Effector memory CD4-positive, alpha-beta T cell (primary cell): ENCODE measurements around the gene CZIB.
A peak's percentile ranks its signal among the peaks of the same experiment; 100 is the strongest.
"Not testable (repeated sequence)": the region's sequence is repeated elsewhere in the genome, so short reads cannot be mapped to it uniquely, and the experiment has no call there.

Source experiments
- DNase-seq, 3 donors: peaks; one replicate each; pipeline ENCODE4 v3.0.0-alpha.2; 2020
- H3K27ac ChIP-seq: 2 replicates; pipeline ENCODE4 v1.7.0; 2013; ENCODE audit warnings: mild to moderate bottlenecking, low read length, moderate library complexity; ENCODE audit not compliant: insufficient read depth, poor library complexity, severe bottlenecking
- H3K27me3 ChIP-seq: replicated peaks from 2 replicates; pipeline ENCODE4 v1.7.0; 2013; ENCODE audit warnings: mild to moderate bottlenecking, low read length; ENCODE audit not compliant: insufficient read depth, control insufficient read depth, poor library complexity, severe bottlenecking
- H3K36me3 ChIP-seq: 2 replicates; pipeline ENCODE4 v1.7.0; 2013; ENCODE audit warnings: mild to moderate bottlenecking, low read length, moderate library complexity; ENCODE audit not compliant: control insufficient read depth, insufficient read depth
- H3K4me1 ChIP-seq: 2 replicates; pipeline ENCODE4 v1.7.0; 2013; ENCODE audit warnings: low read length, mild to moderate bottlenecking; ENCODE audit not compliant: control insufficient read depth, insufficient read depth, poor library complexity, severe bottlenecking
- H3K4me3 ChIP-seq: 2 replicates; pipeline ENCODE4 v1.7.0; 2013; ENCODE audit warnings: low read length, low read depth, mild to moderate bottlenecking; ENCODE audit not compliant: insufficient read depth, poor library complexity, severe bottlenecking
- H3K9me3 ChIP-seq: 2 replicates; pipeline ENCODE4 v1.7.0; 2013; ENCODE audit warnings: mild to moderate bottlenecking, low read length, moderate library complexity; ENCODE audit not compliant: control insufficient read depth

The CZIB gene

DNA sequence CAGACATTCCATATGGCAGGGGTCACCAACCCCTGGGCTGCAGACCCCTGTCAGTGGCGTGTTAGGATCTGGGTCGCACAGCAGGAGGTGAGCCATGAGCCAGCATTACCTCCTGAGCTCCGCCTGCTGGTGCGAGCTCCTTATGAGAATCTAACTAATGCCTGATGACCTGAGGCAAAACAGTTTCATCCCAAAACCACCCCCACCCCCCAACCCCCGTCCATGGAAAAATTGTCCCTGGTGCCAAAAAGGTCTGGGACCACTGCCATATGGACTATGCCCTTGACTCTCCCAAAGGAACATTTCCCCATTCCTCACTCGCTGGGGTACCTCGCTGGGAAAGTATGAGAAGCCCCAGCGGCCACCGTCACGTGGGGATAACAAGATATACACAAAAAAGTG lies 30.2 kb downstream of the CZIB start:
- Histone ChIP-seq H3K4me3 (no peak overlapping the region), H3K9me3 (no peaks in the 10 kb centered on the region), H3K4me1 (no peaks in the 10 kb centered on the region), H3K36me3 (no peaks in the 10 kb centered on the region), H3K27ac (no peak overlapping the region), H3K27me3 (no peaks in the 10 kb centered on the region)
- no peak for DNase-seq

DNA sequence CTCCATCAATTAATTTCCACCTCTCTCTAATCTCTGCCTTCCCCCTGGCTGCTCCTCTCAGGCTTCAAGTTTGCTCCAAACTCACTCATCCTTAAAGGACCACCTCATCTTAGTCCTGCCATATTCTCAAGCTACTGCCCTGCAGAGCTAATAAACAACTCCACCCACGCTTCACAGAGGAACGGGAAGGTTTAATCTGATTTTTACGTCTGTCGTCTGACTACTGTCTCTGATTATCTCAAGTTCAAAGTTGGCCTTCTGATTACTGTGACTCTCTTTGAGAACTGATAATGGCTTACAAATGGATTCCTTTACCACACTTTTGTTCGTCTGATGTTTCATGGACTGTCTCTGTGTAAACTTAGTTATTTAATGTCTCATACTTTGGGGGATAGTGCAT lies 31.4 kb downstream of the CZIB start:
- no peaks in the 10 kb centered on the region for H3K27me3 ChIP-seq
- DNase-seq, result no peak
- H3K4me1 ChIP-seq, result no peaks in the 10 kb centered on the region
- H3K27ac ChIP-seq, result no peak overlapping the region
- no peak overlapping the region for H3K4me3 ChIP-seq
- no peaks in the 10 kb centered on the region for H3K36me3 ChIP-seq
- H3K9me3 ChIP-seq, result no peaks in the 10 kb centered on the region

DNA sequence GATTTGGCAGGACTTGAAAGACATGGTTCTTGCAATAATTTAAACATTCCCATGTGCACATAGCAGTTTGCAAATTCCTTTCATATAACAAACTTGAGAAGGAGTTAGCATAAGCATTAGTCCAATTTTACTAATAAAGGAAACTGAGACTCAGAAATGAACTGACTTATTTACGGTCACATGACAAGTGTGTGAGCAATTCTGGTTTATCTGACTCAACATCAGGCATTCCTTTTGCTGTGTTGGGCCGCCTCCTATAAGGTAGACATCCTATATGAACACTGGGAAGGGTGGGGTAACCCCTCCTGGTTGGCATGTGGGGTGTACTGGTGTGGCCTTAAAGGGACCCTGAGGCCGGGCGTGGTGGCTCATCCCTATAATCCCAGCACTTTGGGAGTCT lies 32.3 kb downstream of the CZIB start:
- no peak for DNase-seq
- Histone ChIP-seq H3K27me3 (no peaks in the 10 kb centered on the region), H3K27ac (no peak overlapping the region), H3K4me3 (no peak overlapping the region), H3K36me3 (no peaks in the 10 kb centered on the region), H3K9me3 (no peaks in the 10 kb centered on the region), H3K4me1 (no peaks in the 10 kb centered on the region)

DNA sequence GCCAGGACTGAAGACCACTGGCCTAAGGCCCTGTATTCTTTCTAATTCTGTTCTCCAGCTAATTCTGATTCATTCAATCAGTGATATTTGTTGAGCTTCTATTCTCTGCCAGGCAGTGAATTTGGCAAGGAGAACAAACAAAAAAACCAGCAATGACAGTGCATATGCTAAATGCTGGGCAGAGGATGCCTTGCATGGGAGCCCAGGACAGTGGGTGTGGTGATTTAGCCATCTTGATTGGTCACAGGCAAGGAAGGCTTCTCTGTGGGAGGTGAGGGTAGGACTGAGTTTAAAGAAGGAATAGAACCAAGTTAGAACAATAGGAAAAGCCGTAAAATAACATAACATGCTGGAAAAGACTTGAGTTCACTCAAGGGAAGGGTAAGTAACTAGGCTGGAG lies 33.0 kb downstream of the CZIB start:
- no peak for DNase-seq
- Histone ChIP-seq H3K27me3 (no peaks in the 10 kb centered on the region), H3K4me3 (no peak overlapping the region), H3K36me3 (no peaks in the 10 kb centered on the region), H3K9me3 (no peaks in the 10 kb centered on the region), H3K4me1 (no peaks in the 10 kb centered on the region), H3K27ac (no peak overlapping the region)

DNA sequence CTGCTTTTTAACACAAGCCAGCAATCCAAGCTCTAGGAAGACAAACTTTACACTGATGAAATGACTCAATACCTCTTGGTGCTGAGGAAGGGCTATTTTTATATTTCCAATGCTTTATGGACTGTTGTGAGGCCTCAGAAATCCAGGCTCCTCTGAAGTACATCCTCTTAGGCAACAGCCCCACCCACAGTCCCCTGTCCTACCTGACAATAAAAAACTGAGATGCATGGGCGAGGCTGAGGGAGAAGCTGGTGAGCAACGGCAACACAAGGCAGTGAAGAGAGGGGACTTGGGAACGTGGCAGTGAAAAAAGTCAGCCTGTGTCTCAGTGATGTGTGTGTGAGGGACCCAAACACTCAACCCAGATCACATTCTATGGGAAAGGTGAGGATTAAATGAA lies 33.9 kb downstream of the CZIB start:
- H3K36me3 ChIP-seq, result no peaks in the 10 kb centered on the region
- H3K9me3 ChIP-seq, result no peaks in the 10 kb centered on the region
- no peaks in the 10 kb centered on the region for H3K27me3 ChIP-seq
- DNase-seq, result no peak
- peaks cover 4% of the 10 kb centered on the region for H3K4me1 ChIP-seq
- no peak overlapping the region for H3K27ac ChIP-seq
- H3K4me3 ChIP-seq, result no peak overlapping the region

DNA sequence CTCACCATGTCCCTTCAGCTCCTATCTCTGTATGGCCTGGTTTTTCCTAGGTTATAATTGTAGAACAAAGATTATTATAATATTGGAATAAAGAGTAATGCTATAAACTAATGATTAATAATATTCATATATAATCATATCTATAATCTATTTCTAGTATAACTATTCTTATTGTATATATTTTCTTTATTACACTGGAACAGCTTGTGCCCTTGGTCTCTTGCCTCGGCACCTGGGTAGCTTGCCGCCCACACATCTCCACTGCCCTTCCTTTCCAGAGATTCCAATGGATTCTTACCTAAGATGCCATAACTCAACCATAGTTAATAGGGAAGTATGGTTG lies 34.5 kb downstream of the CZIB start:
- not testable (repeated sequence) for H3K36me3 ChIP-seq, H3K27ac ChIP-seq, DNase-seq, H3K4me1 ChIP-seq, H3K9me3 ChIP-seq, H3K27me3 ChIP-seq, H3K4me3 ChIP-seq

DNA sequence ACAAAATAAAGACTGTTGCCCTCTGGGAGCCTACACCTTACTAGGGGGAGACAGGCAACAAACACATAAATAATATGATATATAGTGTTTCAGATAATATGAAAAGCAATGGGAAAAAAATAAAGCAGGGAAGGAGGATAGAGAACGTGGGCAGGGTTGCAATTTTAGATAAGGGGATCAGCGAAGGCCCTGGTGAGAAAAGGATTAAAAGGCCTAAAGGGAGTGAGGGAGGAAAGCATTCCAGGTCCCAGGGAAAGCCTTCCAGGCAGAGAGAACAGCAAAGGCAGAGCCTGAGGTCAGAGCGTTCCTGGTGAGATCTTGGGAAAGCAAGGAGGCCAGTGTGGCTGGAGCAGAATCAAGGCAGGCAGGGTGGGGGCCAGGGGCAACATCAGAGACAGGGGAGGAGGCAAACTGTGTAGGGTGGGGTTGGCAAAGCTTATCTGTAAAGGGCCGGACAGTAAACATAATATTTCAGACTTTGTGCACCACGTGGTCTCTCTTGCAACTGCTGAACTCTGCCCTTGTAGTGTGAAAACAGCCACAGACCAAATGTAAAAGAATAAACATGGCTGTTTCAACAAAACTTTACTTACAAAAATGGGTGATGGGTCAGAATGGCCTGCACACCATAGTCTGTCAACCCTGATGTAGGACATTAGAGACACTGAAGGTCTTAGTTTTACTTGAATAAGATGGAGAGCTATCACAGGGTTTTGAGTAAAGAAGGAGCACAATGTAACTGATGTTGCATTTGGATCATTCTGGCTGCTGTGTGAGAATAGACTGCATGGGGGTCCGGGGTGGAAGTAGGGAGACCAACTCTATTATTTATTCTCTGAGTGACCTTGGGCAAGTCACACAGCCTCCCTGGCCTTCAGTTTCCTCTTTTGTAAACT lies 37.1 kb downstream of the CZIB start:
- Histone ChIP-seq H3K27ac (no peak overlapping the region), H3K4me3 (no peak overlapping the region), H3K36me3 (no peaks in the 10 kb centered on the region), H3K9me3 (no peaks in the 10 kb centered on the region), H3K27me3 (no peaks in the 10 kb centered on the region), H3K4me1 (peaks cover 4% of the 10 kb centered on the region)
- no peak for DNase-seq

DNA sequence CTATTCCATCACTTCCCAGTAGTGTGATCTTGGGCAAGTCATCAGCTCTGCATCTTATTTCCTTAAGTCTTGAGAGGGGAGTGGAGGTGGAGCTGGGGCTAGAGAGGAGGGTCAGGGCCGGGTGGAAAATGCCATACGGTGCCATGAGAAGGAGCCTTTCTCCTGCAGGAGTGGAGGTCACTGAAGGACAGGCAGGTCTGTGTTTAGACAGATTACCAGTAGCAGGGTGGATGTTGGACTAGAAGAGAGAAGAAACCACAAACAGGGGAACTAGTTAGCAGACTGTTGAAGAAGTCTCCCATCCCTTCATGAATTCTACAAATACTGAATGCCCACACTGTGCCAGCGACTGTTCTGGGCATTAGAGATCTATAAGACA lies 37.7 kb downstream of the CZIB start:
- Histone ChIP-seq H3K4me1 (peaks cover 4% of the 10 kb centered on the region), H3K36me3 (no peaks in the 10 kb centered on the region), H3K27ac (no peak overlapping the region), H3K9me3 (no peaks in the 10 kb centered on the region), H3K27me3 (no peaks in the 10 kb centered on the region), H3K4me3 (no peak overlapping the region)
- DNase-seq, result no peak

DNA sequence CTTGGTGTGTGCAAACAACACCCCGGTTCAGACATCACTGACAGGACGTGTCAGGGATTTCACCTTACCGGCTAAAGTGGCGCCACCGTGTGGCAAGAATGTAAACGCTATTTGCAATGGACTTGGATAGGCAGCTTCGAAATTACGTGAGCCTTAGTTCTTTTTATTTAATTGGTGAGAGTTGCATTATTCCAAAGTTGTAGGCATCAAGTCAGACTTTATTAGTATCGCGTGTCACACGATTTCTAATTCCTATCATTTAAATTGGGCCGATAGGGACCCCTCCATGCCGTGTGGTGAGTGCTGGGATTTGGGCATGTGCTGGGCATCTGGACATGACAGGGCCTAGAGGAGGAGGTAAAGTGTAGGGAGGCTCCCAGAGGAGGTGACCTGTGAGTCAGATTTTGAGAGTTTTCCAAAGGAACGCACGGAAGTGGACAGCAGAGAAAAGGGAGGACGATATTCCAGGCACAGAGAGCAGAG lies 38.3 kb downstream of the CZIB start:
- Histone ChIP-seq H3K9me3 (no peaks in the 10 kb centered on the region), H3K27ac (no peak overlapping the region), H3K4me1 (peaks cover 4% of the 10 kb centered on the region), H3K36me3 (no peaks in the 10 kb centered on the region), H3K4me3 (no peak overlapping the region), H3K27me3 (no peaks in the 10 kb centered on the region)
- peak; percentile 40 to 59 (median 48) for DNase-seq

DNA sequence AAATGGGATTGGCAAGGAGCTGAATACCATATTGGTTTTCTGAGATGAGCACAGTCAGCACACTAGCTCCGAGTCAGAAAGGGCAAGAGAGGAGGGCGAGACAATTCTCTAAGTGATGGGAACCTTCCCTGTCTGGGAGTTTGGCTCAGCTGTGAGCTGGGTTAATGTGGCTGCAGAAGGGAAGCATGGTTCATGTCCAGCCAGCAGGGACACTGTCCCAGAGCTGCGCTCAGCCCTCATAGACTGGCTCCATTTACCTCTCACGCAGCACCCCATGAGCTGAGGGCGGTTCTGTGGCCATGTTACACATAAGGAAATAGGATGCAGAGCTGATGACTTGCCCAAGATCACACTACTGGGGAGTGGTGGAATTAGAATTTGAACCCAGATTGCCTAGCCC lies 39.5 kb downstream of the CZIB start:
- H3K4me1 ChIP-seq, result peaks cover 4% of the 10 kb centered on the region
- no peak overlapping the region for H3K4me3 ChIP-seq
- no peak overlapping the region for H3K27ac ChIP-seq
- no peaks in the 10 kb centered on the region for H3K27me3 ChIP-seq
- H3K9me3 ChIP-seq, result no peaks in the 10 kb centered on the region
- no peaks in the 10 kb centered on the region for H3K36me3 ChIP-seq
- DNase-seq, result no peak
